NCI-H1092 treated with DMSO at 0.1 percent for 48 hours (cell line): ENCODE results near the gene QARS1.

Experiments
- DNase-seq: peaks from one replicate; lab custom pipeline; 2025; lab: John Stamatoyannopoulos, UW

The QARS1 gene

DNA sequence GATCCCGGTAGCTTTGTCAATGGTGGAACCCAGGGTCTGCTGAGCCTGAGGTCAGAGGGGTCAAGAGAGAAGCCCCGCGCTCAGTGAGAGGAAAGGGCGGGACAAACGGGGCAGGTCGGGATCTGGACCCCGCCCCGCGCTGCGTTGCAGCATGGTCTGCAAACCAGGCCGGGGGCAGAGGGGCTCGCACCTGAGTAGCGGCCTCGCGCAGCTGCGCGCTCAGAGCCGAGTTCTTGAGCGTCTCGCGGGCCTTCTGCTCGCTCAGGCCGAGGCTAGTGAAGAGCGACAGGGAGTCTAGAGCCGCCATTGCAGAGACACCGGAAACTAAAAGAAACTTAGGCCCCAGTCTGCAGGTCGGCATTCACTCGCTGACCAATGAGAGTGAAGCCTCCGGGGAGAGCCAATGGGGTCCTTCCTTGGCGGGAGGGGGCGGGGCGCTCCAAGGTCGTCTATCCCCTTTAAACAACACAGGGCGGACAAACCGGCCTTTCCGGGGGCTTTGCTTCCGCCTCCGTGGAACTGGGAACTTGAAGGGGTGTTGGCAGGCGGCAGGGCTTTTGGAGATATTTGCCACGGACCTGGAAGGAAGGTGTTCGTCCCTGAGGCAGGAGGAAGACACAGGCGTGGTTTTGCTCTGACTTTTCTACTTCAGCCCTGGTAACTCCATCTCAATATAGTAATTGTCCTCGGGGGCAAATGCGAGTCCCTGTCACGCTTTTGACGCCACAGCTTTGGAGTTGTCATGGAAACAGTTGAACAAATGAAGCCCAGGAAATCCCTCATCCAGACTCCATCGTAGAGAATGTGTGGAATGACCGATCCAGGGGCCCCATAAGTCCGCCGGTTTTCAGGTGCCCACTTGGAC, at the start of gene QARS1:
Gene QARS1 (minus strand): TSS at position 331 of the 865 bp plus-strand sequence. CDS start 24 bp downstream, at position 307.
- peak; percentile 80 for DNase-seq

DNA sequence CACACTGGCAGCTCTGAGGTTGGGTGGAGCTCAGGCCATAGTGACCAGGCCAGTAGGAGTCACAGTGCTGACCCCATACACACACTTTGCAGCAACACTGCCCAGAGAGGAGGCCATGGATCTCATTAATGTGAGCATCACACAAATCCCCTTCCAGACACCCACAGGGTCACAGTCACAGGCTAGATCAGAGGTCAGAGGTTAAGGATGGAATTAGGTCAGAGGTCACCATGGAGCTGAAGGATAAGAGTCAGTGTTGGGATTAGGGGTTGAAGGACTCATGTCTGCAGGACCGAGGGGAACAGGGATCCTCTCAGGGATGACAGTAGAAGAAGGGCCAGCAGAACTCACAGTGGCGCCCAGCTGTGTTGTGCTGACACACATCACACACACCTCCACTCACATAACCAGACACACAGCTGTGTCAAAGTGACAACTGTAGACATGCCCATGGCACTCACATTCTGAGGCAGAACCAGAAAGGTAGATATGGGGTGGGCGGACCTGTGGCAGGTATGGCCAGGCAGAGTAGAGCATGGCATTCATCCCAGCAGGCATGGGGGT, 48.9 kb upstream of the QARS1 start:
- no peak for DNase-seq

GRCh38 chr3:49151610-49152009, 47.1 kb upstream of the QARS1 start:
- DNase-seq = no peak

DNA sequence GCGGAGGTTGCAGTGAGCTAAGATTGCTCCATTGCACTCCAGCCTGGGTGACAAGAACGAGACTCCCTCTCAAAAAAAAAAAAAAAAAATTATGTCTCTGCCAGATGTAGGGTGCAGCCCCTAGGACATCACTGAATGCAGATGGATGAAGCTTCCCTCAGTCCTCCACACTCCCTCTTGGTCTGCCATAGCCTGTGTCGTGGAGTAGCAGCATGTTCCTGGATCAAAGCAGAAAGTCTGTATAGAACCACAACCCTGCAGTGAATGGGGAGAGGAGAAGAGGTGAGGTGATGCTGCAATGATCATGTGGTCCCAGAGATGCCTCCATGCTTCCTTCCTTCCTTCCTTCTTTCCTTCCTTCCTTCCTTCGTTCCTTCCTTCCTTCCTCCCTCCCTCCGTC, 43.6 kb upstream of the QARS1 start:
- DNase-seq = no peak

DNA sequence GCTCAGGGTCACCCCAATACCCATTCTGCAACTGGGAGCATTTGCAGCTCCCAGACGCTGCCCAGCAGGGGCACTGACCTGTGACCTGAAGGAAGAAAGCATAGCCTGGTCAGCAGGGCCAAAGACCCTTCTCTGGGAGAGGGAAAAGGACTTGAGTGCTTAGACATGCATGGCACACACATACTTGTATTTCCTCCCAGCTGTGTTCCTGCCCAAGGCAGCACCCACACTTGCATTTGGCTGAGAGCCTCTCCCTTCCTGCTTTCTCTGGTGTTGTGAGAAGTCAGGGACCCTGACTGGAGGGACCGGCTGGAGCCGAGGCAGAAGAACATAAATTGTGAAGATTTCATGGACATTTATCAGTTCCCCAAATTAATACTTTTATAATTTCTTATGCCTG, 35.5 kb upstream of the QARS1 start:
- no peak for DNase-seq

- DNase-seq = no peak
These were observed 30.9 kb upstream of the QARS1 start for GRCh38 chr3:49135499-49135898.

DNA sequence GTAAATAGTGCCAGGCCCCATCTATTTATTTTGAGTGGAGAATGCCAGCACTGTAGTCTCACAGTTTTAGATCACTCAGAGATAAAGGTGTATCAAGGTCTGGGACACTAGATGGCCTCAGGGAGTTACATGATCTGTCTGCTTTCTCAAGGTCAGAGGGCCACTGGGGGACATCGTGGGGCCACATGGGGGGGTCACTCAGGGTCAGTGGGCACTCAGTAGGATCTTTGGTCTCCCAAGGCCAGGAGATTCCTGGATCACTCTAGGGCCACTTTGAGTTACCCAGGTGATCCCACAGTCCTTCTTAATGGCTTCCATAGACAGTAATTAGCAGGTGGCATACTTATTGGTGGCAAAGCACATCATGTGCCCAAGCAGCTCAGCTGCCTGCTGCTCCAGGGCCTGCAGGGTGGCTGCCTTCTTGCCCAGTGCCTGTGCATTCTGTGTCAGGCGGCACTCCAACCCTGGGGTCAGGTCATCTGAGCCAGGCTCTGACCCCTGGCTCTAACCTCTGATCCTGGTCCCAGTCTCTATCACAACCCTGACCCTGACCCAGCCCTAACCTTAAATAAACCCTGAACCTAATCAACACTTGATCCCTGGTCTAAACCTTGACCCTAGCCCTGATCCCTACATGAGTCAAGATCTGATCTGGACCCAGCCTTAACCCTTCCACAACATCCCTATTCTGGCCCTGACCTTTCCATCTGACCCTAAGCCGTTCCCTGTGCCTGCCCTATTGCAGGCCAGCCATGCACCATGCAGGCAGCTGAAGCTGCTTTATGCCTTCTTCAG, 30.1 kb upstream of the QARS1 start:
- no peak for DNase-seq

DNA sequence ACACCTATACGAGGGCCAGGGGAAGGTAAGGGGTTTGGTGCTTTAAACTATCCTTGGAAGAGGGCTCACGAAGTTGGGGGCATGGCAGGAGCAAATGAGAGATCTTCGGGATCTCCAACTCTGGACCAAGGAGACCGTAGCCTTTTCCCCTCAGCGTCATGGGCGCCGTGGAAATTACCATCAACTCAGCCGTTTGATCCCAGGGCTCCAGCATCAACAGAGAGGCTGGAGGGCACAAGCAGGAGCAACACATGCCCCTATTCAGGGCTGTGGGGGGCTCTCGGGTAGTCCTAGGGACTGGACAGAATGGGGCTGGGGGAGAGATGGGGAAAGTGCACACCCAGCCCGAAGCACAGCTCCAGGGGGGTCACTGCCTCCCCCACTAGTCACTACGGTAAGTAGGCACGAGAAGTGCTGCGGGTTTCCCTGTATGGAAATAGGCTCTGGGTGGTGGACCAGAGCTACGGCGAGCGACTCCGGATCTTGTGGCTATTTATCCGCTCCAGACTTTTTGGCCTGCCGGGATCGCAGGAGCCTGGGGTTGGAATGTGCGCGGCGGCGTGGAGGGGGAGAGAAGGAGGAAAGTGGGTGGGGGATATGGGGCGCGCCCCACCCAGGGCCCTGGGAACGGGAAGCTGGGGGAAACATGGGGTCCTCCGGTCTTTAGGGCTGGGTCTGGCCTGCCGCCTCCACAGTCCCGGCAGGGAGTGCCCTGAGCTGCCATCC, 28.8 kb upstream of the QARS1 start:
- peak; percentile 46 for DNase-seq

DNA sequence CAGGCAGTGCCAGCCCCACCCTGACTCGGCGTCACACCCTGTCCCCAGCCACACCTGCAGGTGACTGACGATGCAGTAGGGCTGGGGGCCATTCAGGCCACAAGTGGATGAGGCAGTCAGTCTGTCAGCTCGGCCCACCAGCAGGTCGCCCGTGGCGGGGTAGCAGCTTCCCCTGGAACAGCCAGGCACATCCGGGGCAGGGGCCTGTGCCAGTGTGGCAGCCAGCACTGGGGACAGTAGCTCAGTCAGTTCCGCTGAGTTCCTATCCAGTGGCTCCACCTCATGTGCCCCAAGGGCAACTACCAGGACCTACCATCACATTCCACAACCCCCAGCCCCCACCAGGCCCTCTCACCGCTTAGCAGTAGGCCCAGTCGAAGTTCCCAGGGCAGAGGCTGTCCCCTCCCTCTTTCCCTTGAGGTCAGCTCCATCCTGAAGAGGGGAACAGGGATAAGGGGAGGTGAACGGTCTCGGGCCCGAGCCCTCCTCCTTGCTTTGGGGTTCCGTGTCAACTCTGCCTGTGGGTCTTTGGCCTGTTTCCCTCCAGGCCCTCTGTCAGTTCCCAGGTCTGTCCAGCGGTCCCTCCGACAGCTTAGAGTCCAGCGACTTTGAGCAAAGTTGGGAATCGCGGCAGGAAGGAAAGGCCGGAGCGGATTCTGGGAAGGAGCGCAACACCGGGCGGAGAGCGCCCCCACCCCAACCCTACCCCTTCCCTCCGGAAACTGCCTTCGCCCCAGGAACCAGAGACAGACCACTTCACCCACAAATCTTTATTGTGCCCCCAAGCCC, 28.1 kb upstream of the QARS1 start, which contains the start of gene LAMB2:
Gene LAMB2 (minus strand): TSS at position 614 of the 789 bp plus-strand sequence. CDS start 183 bp downstream, at position 431.
- peak; percentile 24 for DNase-seq

- DNase-seq = no peak
These were observed 27.5 kb upstream of the QARS1 start for GRCh38 chr3:49132073-49132436.

DNA sequence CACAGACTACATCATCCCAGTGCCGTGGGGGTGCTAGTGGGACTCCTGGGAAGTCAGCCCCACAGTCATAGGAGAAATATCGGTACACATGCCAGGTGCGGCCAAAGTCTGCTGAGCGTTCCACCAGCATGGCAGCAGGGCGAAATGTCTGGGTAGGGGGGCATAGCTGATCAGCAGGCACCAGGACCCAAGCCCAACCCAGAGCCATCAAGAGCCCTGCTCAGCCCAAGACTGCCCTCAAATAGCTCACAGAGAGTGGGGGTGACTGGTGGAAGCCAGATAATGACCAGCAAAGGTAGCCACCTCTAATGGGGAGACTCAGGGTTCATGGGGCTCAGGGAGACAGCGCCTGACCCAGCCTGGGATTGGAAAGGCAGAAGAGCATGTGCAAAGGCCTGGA, 27.0 kb upstream of the QARS1 start:
- DNase-seq = no peak

DNA sequence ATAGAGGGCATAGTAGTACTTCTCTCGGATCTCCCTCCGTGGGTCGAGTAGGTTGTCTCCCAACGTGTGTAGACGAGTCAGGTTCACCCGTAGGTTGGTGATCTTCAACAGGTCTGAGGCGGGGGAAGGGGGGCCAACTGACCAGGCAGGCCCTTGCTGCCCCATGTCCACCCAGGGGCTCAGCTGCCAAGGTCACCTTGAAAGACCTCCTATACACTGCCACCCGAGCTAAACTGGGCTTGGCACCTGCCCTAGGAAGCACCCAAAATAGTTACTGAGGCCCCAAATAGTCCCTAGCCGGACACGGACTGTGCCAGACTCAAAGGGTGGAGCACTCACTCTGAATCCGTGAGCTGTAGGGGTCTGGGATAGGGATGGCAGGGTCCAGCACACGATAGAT, 26.5 kb upstream of the QARS1 start:
- DNase-seq = no peak

GRCh38 chr3:49124991-49125670, 20.6 kb upstream of the QARS1 start:
- DNase-seq = no peak

- no peak for DNase-seq
These were observed 19.6 kb upstream of the QARS1 start for GRCh38 chr3:49124203-49124602.

- no peak for DNase-seq
These were observed 19.1 kb upstream of the QARS1 start for GRCh38 chr3:49123687-49124086.

- DNase-seq = no peak
These were observed 18.5 kb upstream of the QARS1 start for GRCh38 chr3:49122886-49123545.

- DNase-seq = no peak
These were observed 17.9 kb upstream of the QARS1 start for GRCh38 chr3:49122451-49122850.

- DNase-seq = no peak
These were observed 17.5 kb upstream of the QARS1 start for GRCh38 chr3:49122022-49122421.

- peak; percentile 34 for DNase-seq
These were observed 16.7 kb upstream of the QARS1 start for GRCh38 chr3:49121132-49121736.
